HG02981 (cell line): Measurements from ENCODE around the gene PLCG2.
"Not testable (repeated sequence)": the region's sequence is repeated elsewhere in the genome, so short reads cannot be mapped to it uniquely, and the experiment has no call there.

Experiments
- ATAC-seq: cut with Tn5 transposase; IDR thresholded peaks from one replicate; pipeline ENCODE4 v1.9.1; 2021; ENCODE audit warnings: mild to moderate bottlenecking, moderate library complexity; ENCODE audit not compliant: unreplicated experiment

PLCG2 gene

GRCh38 chr16:81977335-81977942 lies 198.3 kb downstream of the PLCG2 start:
- not testable (repeated sequence) for ATAC-seq

- ATAC-seq = no peak
These were observed 208.0 kb downstream of the PLCG2 start for GRCh38 chr16:81987121-81987520.

GRCh38 chr16:81987706-81988105 lies 208.6 kb downstream of the PLCG2 start:
- ATAC-seq = no peak

GRCh38 chr16:81992859-81993258 lies 213.8 kb downstream of the PLCG2 start:
- ATAC-seq = no peak

DNA sequence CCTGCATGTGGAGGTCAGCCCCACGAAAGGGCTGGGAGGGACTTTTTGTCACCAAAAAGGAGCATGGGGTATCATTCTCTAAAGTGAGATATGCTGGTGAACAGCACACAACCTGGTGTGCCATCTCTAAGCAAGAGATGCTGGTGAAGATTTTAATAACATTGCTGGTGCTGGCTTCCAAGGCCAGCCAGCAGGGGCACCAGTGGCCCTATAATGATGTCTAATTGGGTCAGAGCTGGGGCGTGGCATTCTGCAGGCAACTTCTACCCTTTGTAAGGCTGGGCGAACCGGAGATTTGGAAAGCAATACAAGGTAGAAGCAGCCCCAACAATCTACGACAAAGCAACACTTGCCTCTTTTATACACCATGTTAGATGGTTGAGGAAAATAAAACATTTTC lies 215.4 kb downstream of the PLCG2 start:
- ATAC-seq = no peak

DNA sequence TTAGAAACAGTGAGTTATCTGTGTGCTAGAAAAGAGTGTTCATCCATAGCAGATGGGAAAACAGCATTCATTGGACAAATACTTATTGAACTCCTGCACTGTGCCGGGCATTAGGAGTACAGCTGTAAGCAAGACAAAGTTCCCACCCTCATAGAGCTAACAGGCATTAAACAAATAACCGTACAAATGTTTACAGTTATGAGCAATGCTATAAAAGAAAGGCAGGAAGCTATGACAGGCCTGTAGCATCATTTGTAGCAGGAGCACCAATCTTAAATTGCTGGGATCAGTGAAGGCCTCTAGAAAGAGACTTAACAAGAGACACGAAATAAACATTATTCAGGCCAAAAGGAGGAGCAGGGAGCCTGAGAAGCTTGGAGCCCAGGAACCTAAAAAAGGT lies 216.6 kb downstream of the PLCG2 start:
- ATAC-seq = no peak

GRCh38 chr16:81996664-81997509 lies 217.8 kb downstream of the PLCG2 start:
- no peak for ATAC-seq

- ATAC-seq = no peak
These were observed 218.6 kb downstream of the PLCG2 start for GRCh38 chr16:81997738-81998137.

- ATAC-seq = no peak
These were observed 223.7 kb downstream of the PLCG2 start for GRCh38 chr16:82002831-82003230.

GRCh38 chr16:82004601-82005000 lies 225.5 kb downstream of the PLCG2 start:
- no peak for ATAC-seq

DNA sequence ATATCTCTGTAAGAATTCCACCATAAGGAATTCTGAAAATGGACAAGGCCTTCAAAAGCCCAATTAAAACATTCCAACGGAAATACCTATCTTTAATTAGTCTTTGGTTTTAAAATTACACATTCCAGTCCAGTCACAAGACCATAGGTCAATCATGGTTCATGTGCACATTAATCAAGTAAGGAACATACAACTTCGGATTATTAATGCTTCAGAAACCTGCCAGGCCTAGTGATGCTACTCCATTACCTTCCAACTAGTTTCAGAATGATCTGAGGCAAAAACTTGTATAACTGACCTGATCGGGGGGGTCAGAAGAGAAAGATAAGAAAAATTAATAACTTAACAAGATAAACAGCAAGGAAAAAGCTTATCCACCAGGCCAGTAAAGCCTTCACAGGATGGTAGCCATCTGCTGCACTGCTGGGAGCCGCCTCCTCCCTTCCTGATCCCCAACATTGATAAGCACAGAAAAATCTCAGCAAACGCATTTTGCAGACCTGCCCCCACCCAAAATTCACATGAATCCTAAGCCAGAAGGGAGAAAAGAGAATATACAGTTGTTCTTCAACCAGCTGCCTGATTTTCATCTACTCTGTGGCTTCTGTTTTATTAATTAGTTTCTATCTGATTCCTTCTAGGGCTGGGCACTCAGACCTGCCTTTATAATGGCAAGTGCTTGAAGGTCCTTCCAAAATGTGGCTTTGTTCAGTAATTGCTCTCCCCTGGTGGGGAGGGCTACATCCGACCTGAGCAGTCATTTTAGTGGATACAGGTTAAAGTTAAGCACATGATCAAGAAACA lies 226.1 kb downstream of the PLCG2 start:
- no peak for ATAC-seq

- no peak for ATAC-seq
These were observed 226.9 kb downstream of the PLCG2 start for GRCh38 chr16:82006036-82006435.

DNA sequence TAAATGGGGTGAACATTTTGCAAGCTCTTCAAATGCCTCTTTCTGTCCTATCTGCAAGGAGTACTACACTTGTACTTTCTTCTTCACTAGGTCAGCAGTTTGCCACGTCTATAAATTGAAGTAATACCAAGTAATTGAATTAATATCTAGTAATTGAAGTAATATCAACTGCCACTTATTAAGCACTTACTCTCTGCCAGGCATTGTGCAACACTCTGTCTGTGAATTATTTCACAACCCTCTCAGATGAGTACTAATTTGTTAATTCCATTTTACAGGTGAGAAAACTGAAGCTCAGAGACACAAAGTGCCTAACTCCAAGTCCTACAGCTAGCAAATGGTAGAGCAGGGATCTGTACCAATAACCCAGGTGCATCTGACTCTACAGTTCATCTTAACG lies 228.1 kb downstream of the PLCG2 start:
- ATAC-seq = no peak

GRCh38 chr16:82008957-82009592 lies 230.0 kb downstream of the PLCG2 start:
- ATAC-seq = no peak

GRCh38 chr16:82009789-82010188 lies 230.7 kb downstream of the PLCG2 start:
- ATAC-seq = not testable (repeated sequence)

DNA sequence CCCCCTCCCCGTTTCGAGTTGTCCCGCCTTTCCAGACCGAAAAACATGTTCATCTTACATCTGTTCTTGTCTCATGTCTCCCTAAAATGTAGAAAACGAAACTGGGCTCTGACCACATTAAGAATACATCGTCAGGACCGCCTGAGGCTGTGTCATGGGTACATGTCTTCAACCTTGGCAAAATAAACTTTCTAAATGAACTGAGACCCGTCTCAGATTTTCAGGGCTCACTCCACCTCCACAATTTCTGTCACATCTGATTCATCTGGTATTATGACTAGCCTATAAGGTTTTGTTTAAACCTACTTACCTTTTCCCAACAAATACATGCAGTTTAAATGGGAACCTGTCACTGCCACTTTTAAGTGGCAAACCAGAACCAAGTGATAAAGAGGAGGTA lies 231.6 kb downstream of the PLCG2 start:
- ATAC-seq = no peak

DNA sequence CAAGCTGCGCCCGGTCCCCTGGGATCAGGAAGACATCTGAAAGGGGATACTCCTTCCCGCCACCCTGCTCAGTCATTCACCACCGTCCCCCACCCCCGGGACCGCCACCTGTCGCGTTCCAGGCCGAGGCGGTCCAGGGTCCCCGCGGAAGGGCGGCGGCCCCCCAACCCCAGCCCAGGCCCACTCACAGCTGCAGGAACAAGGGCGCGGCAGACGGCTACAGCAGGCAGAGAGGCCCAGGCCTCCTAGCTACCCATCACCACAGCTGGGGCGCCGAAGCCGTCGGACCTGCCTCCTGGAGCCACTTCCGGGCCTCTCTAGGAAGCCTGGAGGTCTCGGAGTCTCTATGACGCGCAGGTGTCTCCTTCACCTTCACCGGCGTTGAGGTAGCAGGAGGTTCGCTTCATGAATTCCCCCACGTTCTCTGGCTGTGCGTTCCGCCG lies 232.1 kb downstream of the PLCG2 start, which contains the start of gene SDR42E1:
Gene SDR42E1 (minus strand): TSS at position 272 of the 443 bp plus-strand sequence. CDS start 10,612 bp downstream, outside the sequence.
- peak; percentile 93 for ATAC-seq
